Stimulated activated memory B cell treated with anti-CD40 and anti-IgM and Interleukin-4, amounts not matched to agents 10 μg/mL and 1 μg/mL and 100 μg/mL, for 72 hours (primary cell): ENCODE data around the gene FLAD1.
"Not testable (repeated sequence)": the region's sequence is repeated elsewhere in the genome, so short reads cannot be mapped to it uniquely, and the experiment has no call there.

Source experiments
- ATAC-seq: fragments of 150-1000 bp; cut with Tn5 transposase; 2 replicates; pipeline ENCODE4 v1.10.0; 2021
- H3K27ac Mint-ChIP-seq: one replicate; pipeline ENCODE4 v1.8.0; 2022; ENCODE audit warnings: mild to moderate bottlenecking, mixed read lengths
- H3K27me3 Mint-ChIP-seq: one replicate; pipeline ENCODE4 v1.8.0; 2022; ENCODE audit warnings: mixed read lengths
- H3K36me3 Mint-ChIP-seq: one replicate; pipeline ENCODE4 v1.8.0; 2022; ENCODE audit warnings: mixed read lengths
- H3K4me1 Mint-ChIP-seq: one replicate; pipeline ENCODE4 v1.8.0; 2022; ENCODE audit warnings: mixed read lengths
- H3K4me3 Mint-ChIP-seq: one replicate; pipeline ENCODE4 v1.8.0; 2022; ENCODE audit warnings: mild to moderate bottlenecking, moderate library complexity, mixed read lengths
- H3K9me3 Mint-ChIP-seq: one replicate; pipeline ENCODE4 v1.8.0; 2022; ENCODE audit warnings: mixed read lengths

Gene FLAD1

DNA sequence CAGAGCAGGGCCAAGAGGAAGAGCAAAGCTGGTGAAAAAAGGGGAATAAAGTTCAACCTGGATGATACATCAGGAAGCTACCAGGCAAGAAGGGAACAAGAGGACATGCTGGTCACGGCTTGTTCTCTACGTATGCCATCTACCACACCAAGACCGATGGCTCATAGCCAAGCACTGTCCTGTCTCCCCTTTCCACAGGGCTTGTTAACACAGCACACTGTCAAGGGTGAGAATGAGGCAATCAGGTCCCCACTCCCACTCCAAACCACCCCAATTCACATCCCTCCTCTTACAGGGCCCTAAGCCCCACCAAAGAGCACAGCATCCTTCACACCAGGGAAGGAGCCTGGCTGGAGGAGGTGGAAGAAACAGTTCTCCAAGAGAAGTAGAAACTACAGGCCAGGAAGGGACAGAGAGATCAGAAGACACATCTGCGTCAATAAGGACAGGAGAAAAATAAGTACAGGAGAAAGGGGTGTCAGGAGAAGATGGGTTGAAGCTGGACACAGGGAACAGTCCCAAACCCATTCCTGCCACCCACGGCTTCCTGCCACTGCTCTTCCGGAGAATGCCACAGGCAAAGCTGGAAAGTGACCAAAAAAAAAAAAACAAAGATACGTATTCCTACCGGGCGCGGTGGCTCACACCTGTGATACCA, 11.7 kb upstream of the FLAD1 start:
- Mint-ChIP-seq H3K27me3 (no peaks in the 10 kb centered on the region), H3K36me3 (peaks cover 33% of the 10 kb centered on the region), H3K4me3 (peak overlapping the region; percentile 5), H3K4me1 (peaks cover 37% of the 10 kb centered on the region), H3K27ac (peak overlapping the region; percentile 82), H3K9me3 (no peaks in the 10 kb centered on the region)
- ATAC-seq, result no peak

DNA sequence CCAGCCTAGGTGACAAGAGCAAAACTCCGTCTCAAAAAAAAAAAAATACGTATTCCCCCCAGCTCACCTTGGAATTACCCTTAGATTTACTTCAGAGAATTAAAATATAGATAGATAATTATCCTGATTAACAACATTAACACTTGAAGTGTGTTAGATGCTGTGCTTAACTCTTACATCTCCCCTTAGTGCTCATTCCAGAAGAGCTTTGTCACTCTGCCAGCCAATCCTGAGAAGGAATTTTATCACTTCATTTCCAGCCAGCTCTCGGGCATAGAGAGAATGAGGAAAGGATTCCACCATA, 11.0 kb upstream of the FLAD1 start:
- H3K36me3 Mint-ChIP-seq, result peaks cover 30% of the 10 kb centered on the region
- no peaks in the 10 kb centered on the region for H3K9me3 Mint-ChIP-seq
- no peak overlapping the region for H3K4me3 Mint-ChIP-seq
- H3K27me3 Mint-ChIP-seq, result no peaks in the 10 kb centered on the region
- peaks cover 37% of the 10 kb centered on the region for H3K4me1 Mint-ChIP-seq
- peak overlapping the region; percentile 20 for H3K27ac Mint-ChIP-seq
- no peak for ATAC-seq

DNA sequence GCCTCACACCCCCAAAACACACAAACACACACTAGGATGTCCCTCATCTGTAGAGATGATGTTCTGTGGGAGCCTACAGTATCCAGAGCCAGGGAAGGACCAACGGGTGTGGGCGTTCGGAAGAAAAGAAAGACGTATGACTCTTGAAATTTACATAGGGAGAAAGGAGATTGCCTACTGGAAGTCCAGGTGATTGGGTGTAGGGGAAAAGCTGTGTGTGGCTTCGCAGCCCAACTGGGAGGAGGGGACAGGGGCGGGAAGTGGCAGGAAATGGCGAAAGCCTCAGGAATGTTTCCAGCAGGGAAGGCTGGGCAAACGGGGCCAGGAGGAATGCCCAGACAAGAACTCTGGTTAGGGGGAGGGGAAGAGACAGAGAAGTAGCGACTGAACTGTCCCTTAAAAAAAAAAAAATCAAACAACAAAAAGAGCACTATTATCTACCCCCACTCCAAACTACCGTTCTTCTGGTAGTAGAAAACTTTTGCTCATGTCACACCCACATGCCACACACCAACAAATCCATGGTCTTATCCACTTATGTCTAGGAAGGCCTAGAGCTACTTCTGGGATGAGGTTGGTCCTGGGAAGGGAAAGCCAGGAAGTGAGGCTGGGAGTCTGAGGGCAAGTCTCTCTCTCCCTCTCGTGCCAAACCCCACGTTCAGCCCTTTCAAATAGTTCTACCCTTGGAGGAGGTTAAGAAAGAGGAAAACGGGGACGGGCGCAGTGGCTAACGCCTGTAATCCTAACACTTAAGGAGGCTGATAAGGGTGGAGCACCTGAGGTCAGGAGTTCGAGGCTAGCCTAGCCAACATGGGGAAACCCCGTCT, 10.4 kb upstream of the FLAD1 start:
- Mint-ChIP-seq H3K36me3 (peaks cover 26% of the 10 kb centered on the region), H3K4me3 (no peak overlapping the region), H3K9me3 (no peaks in the 10 kb centered on the region), H3K27me3 (no peaks in the 10 kb centered on the region), H3K4me1 (peaks cover 42% of the 10 kb centered on the region), H3K27ac (peak overlapping the region; percentile 20)
- ATAC-seq, result no peak

DNA sequence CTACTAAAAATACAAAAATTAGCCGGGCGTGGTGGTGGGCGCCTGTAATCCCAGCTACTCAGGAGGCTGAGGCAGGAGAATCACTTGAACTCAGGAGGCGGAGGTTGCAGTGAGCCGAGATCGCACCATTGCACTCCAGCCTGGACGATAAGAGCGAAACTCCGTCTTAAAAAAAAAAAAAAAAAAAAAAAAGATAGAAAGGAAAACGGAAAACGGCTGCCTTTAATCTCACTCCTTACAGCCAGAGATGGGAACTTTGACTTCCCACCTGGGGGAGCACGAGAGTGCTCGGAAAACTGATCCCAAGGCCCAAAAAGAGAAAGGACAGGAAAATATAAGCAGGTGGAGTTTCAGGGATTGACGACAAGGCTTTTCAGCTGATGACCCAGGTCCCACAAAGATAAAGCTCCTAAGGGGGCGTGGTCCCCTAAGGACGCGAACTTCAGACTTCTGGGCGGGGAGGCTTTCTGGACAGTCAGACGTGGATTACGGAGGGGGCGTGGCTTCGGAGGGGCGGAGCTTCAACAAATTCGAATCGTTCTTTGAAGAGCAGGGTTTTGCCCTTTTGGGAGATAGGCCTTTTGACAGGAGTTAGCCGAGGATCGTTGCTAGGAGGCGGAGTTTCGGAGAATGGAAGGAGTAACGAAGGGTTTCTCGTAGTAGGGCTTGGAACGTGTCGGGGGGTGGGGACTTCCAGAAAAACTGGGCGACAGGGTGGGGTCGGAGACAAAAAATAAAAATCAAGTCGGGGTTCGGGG, 9.6 kb upstream of the FLAD1 start:
- Mint-ChIP-seq H3K4me1 (peaks cover 45% of the 10 kb centered on the region), H3K27ac (no peak overlapping the region), H3K27me3 (no peaks in the 10 kb centered on the region), H3K36me3 (peaks cover 18% of the 10 kb centered on the region), H3K9me3 (no peaks in the 10 kb centered on the region), H3K4me3 (no peak overlapping the region)
- peak; percentile 44 for ATAC-seq

DNA sequence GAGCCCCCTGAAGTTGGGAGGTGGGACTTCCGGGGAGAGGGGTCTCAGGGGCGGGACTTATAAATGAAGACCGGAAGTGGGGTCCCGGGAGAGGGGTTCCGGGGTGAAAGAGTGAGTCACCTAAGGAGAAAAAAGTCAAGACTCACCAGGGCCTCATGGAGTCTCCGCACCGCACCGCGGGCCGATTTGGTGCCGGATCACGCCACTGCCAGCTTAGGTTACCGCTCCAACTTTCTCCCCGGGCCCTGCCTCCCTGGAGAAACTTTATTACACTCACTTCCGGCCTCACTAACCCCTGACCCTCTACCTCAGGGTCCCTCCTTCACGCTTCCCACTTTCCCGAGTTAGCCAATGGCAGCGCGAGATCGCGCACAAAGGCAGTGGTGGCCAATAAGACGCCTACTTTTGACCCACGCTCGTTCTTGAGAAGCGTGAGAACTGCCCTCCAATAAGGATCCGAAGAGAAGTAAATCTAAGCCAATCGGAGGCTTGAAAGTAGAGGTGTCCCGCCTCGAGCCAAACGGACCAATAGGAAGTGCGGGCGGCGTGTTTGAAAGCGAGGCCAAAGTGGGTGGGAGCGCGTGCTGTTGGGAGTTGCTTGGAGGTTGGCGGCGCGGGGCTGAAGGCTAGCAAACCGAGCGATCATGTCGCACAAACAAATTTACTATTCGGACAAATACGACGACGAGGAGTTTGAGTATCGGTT, 8.9 kb upstream of the FLAD1 start, which contains the start of gene CKS1B:
Gene CKS1B, plus strand, starts transcription at position 580 of the 706 bp plus-strand sequence. Its CDS starts 65 bp downstream, at position 645.
- Mint-ChIP-seq H3K27ac (no peak within 1 kb of the TSS), H3K4me3 (no peak within 1 kb of the TSS), H3K27me3 (no peaks in the 10 kb centered on the region), H3K4me1 (peaks cover 37% of the 10 kb centered on the region), H3K9me3 (no peaks in the 10 kb centered on the region), H3K36me3 (peaks cover 11% of the 10 kb centered on the region)
- ATAC-seq, result peak; percentile 94

DNA sequence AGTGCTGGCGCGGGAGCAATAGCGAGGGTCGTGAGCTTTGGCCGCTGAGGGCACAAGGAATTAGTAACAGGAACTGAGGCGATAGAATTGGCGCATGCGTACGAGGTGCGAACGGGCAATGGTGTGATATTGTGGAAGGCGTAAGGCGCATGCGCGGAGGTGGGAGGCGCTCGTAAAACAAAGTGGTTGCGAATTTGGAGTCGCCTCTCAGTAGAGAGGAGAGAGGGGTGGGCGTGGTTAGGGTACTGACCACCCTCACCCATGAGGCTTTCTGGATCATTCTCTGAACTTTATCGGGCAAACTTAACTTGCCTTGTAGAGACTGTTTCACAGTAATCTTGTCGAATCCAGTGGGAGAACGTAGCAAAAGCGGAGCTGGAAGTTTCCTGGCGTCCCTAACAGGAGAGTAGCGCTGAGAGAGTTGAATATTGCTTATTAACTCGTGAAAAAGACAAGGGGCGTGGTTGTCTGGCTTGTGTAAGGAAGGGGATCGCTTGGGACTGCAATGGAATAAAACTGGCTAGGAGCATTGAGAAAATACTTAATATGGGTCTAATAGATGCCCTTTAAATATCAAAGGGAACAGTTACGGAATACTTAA, 8.2 kb upstream of the FLAD1 start:
- ATAC-seq, result peak; percentile 81
- H3K4me3 Mint-ChIP-seq, result no peak overlapping the region
- H3K36me3 Mint-ChIP-seq, result peaks cover 11% of the 10 kb centered on the region
- no peak overlapping the region for H3K27ac Mint-ChIP-seq
- H3K9me3 Mint-ChIP-seq, result no peaks in the 10 kb centered on the region
- H3K27me3 Mint-ChIP-seq, result no peaks in the 10 kb centered on the region
- H3K4me1 Mint-ChIP-seq, result peaks cover 33% of the 10 kb centered on the region

DNA sequence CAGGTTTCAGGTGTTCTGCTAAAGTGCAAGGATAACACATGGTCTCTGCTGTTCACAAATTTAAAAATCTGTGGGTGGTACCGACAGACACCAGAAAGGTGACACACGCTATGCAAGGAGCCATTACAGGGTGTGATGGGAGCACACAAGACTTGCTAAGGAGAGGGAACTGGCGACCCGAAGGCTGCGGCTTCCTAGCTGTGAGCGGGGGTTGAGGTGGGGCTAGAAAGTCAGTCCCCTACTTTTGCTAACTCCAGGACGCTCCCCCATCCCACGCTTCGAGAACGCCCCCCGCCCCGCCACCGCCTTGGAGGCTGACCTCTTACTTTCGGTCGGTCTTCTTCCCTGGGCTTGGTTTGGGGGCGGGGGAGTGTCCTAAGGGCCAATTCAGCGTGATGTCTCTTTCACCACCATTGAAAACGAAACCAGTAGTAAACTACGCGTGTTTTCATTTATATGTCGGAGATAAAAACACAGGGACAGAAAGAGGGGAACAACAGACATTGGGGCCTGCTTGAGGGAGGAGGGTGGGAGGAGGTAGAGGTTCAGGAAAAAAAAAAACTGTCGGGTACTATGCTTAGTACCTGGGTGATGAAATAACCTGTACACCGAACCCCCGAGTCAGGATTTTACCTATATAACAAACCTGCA, 7.6 kb upstream of the FLAD1 start:
- no peak overlapping the region for H3K27ac Mint-ChIP-seq
- ATAC-seq, result peak; percentile 10
- H3K4me1 Mint-ChIP-seq, result peaks cover 31% of the 10 kb centered on the region
- peaks cover 11% of the 10 kb centered on the region for H3K36me3 Mint-ChIP-seq
- H3K9me3 Mint-ChIP-seq, result no peaks in the 10 kb centered on the region
- no peak overlapping the region for H3K4me3 Mint-ChIP-seq
- no peaks in the 10 kb centered on the region for H3K27me3 Mint-ChIP-seq

DNA sequence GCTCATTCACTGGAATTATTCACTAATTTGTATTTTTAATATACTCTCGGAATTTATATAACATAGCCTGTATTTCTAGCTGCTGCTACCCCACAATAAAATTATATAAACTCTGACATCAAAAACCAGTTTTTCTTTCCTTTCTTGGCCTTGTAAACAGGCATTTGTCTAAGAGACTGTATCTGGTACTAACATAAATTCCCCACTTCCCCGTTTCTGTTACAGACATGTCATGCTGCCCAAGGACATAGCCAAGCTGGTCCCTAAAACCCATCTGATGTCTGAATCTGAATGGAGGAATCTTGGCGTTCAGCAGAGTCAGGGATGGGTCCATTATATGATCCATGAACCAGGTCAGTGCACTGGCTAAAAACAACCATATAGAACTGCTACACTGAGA, 5.4 kb upstream of the FLAD1 start:
- peaks cover 11% of the 10 kb centered on the region for H3K4me1 Mint-ChIP-seq
- not testable (repeated sequence) for H3K4me3 Mint-ChIP-seq, H3K36me3 Mint-ChIP-seq, H3K27ac Mint-ChIP-seq, ATAC-seq, H3K9me3 Mint-ChIP-seq, H3K27me3 Mint-ChIP-seq

DNA sequence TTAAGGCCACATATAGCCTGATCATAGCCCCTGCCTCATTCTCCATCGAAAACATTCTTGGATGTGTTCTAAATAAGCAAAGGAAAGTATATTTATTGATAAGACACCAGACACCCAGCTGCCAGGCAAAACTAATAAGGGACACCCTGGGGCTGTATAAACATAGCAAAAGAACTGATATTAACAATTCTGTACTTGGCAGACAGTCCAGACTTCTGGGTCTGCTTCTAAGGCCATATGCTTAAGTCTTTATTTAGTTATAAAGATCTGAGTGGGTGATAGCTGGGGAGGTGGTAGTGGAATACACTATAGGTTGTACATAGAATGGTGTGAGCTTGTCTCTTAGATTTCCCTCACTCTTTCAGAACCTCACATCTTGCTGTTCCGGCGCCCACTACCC, 4.8 kb upstream of the FLAD1 start:
- H3K4me1 Mint-ChIP-seq, result peaks cover 8% of the 10 kb centered on the region
- no peak overlapping the region for H3K4me3 Mint-ChIP-seq
- ATAC-seq, result no peak
- peaks cover 5% of the 10 kb centered on the region for H3K36me3 Mint-ChIP-seq
- H3K27me3 Mint-ChIP-seq, result no peaks in the 10 kb centered on the region
- no peaks in the 10 kb centered on the region for H3K9me3 Mint-ChIP-seq
- no peak overlapping the region for H3K27ac Mint-ChIP-seq

DNA sequence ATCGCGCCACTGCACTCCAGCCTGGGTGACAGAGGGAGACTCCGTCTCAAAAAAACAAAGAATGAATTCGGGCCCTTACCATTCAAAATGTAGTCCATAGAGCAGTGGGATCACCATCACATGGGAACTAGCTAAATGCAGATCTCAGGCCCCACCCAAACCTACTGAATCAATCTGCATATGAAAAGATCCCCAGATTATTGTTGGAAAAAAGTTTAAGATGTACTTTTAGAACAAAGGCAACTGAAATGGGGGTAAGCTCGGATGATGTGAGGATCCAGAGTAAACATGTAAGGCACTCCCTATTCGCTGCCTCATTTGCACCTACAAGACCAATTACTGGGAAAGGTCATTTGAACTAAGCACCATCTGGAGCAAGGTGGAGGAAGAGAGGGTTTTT, 803 bp upstream of the FLAD1 start:
- Mint-ChIP-seq H3K9me3 (no peaks in the 10 kb centered on the region), H3K27me3 (no peaks in the 10 kb centered on the region), H3K27ac (no peak overlapping the region), H3K4me1 (peaks cover 16% of the 10 kb centered on the region), H3K36me3 (peaks cover 5% of the 10 kb centered on the region), H3K4me3 (no peak overlapping the region)
- no peak for ATAC-seq

DNA sequence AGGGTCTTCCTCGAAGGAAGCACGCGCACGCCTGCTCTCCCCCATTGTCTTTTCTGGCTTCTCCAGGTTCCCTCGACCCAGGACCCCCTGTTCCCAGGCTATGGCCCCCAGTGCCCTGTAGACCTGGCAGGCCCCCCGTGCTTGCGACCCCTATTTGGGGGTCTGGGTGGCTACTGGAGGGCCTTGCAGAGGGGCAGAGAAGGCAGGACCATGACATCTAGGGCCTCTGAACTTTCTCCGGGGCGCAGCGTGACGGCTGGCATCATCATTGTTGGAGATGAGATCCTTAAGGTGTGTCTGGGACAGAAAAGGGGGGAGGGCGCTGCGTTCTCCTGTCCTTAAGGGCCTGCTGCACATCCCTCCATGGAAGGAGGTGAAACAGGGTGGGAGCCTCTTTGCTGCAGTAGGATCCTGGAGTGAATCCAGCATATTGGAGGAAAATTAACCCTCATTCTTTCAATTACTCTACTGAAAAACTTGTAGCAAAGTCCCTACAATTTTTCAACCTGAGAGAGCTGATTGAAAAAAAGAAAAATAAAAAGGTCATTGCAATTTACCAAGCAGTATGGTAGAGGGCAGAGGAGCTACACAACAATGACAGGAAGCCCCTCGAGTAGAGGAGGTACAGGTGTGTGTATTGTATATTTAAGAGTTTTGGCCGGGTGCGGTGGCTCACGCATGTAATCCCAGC, 777 bp downstream of the FLAD1 start:
- Mint-ChIP-seq H3K9me3 (no peaks in the 10 kb centered on the region), H3K27ac (no peak overlapping the region)

DNA sequence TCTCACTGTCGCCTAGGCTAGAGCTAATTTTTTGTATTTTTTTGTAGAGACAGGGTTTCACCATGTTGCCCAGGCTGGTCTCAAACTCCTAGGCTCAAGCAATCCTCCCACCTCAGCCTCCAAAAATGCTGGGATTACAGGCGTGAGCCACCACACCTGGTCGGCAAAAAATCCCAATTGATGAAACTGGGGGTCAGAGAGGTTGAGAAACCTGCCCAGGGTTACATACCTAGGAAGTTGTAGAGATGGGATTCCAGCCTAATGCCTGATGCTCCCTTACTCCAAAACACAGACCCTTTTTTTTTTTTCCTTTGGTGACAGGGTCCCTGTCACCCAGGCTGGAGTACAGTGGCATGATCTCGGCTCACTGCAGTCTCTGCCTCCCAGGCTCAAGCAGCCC, 3.6 kb downstream of the FLAD1 start:
- ATAC-seq, H3K27me3 Mint-ChIP-seq, H3K4me3 Mint-ChIP-seq, H3K27ac Mint-ChIP-seq, H3K9me3 Mint-ChIP-seq: not testable (repeated sequence)
- Mint-ChIP-seq H3K36me3 (peaks cover 15% of the 10 kb centered on the region), H3K4me1 (peaks cover 31% of the 10 kb centered on the region)

More for the DNA sequence above, 777 bp downstream of the FLAD1 start:
- no peaks in the 10 kb centered on the region for H3K27me3 Mint-ChIP-seq
- H3K4me3 Mint-ChIP-seq, result no peak overlapping the region
- ATAC-seq, result no peak
- H3K4me1 Mint-ChIP-seq, result peaks cover 21% of the 10 kb centered on the region
- peaks cover 14% of the 10 kb centered on the region for H3K36me3 Mint-ChIP-seq

DNA sequence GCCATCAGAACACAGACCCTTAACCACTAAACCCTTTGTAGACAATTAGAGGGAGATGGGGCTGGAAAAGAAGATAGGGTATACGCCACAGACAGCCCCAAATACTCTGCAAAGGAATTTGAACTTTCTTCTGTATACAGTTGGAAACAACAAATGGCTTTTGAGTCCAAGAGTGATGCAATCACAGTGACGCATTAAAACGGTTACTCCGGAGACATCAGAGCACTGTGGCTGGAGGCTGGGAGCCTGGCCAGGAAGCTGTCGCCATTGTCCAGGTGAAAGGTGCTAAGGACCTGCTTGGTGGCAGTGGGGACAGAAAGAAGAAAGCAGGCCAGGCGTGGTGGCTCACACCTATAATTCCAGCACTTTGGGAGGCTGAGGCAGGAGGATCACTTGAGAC, 4.2 kb downstream of the FLAD1 start:
- no peaks in the 10 kb centered on the region for H3K27me3 Mint-ChIP-seq
- H3K4me1 Mint-ChIP-seq, result peaks cover 33% of the 10 kb centered on the region
- H3K36me3 Mint-ChIP-seq, result peaks cover 17% of the 10 kb centered on the region
- H3K27ac Mint-ChIP-seq, result no peak overlapping the region
- H3K9me3 Mint-ChIP-seq, result no peaks in the 10 kb centered on the region
- no peak overlapping the region for H3K4me3 Mint-ChIP-seq
- no peak for ATAC-seq
